Endothelial cell (in vitro differentiated cells): ENCODE results near the gene TLE2. TPM values are rescaled to one million over a fixed set of nuclear protein-coding genes. Genes with fewer than 3 reads are reported as not detected.

Experiments
- DNase-seq: peaks from one replicate; pipeline ENCODE4 v3.0.0; 2021; ENCODE audit warnings: low spot score
- H3K27ac Mint-ChIP-seq: one replicate; pipeline ENCODE4 v1.8.0; 2021; ENCODE audit warnings: mixed read lengths, inconsistent platforms; ENCODE audit not compliant: unreplicated experiment
- H3K27me3 Mint-ChIP-seq: one replicate; pipeline ENCODE4 v1.8.0; 2021; ENCODE audit warnings: mild to moderate bottlenecking, moderate library complexity, mixed read lengths, inconsistent platforms; ENCODE audit not compliant: unreplicated experiment
- H3K36me3 Mint-ChIP-seq: one replicate; pipeline ENCODE4 v1.8.0; 2021; ENCODE audit warnings: mild to moderate bottlenecking, low read depth, mixed read lengths, inconsistent platforms; ENCODE audit not compliant: unreplicated experiment
- H3K4me1 Mint-ChIP-seq: one replicate; pipeline ENCODE4 v1.8.0; 2021; ENCODE audit warnings: mild to moderate bottlenecking, mixed read lengths, inconsistent platforms; ENCODE audit not compliant: unreplicated experiment
- H3K4me3 Mint-ChIP-seq: one replicate; pipeline ENCODE4 v1.8.0; 2021; ENCODE audit warnings: mild to moderate bottlenecking, mixed read lengths, inconsistent platforms; ENCODE audit not compliant: unreplicated experiment
- H3K9me3 Mint-ChIP-seq: one replicate; pipeline ENCODE4 v1.8.0; 2021; ENCODE audit warnings: mixed read lengths, inconsistent platforms; ENCODE audit not compliant: unreplicated experiment
- total RNA-seq: library from RNA; stranded (reverse); fragmentation: NEBNext Ultra II Directional; extraction: Animal tissue kit (Norgen Biotek cat#: 25700); gene quantifications from one replicate; pipeline ENCODE4 v1.2.1, GENCODE V29; 2021; ENCODE audit not compliant: unreplicated experiment
- TF ChIP-seq, protein P1 (sequence below): fragments of 200-600 bp; sonication (generic); IDR thresholded peaks from one replicate; pipeline ENCODE4 v1.5.0; 2021; ENCODE audit warnings: antibody characterized with exemption; ENCODE audit not compliant: unreplicated experiment

TLE2 gene
- total RNA-seq, 1 donor from 2014 or later = 5.7 TPM

GRCh38 chr19:3042621-3043267, 13.7 kb upstream of the TLE2 start:
- TF ChIP-seq, protein P1, sequence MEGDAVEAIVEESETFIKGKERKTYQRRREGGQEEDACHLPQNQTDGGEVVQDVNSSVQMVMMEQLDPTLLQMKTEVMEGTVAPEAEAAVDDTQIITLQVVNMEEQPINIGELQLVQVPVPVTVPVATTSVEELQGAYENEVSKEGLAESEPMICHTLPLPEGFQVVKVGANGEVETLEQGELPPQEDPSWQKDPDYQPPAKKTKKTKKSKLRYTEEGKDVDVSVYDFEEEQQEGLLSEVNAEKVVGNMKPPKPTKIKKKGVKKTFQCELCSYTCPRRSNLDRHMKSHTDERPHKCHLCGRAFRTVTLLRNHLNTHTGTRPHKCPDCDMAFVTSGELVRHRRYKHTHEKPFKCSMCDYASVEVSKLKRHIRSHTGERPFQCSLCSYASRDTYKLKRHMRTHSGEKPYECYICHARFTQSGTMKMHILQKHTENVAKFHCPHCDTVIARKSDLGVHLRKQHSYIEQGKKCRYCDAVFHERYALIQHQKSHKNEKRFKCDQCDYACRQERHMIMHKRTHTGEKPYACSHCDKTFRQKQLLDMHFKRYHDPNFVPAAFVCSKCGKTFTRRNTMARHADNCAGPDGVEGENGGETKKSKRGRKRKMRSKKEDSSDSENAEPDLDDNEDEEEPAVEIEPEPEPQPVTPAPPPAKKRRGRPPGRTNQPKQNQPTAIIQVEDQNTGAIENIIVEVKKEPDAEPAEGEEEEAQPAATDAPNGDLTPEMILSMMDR = no peak
- no peak overlapping the region for H3K4me3 Mint-ChIP-seq
- H3K27me3 Mint-ChIP-seq = peaks cover 9% of the 10 kb centered on the region
- peaks cover 4% of the 10 kb centered on the region for H3K36me3 Mint-ChIP-seq
- no peaks in the 10 kb centered on the region for H3K9me3 Mint-ChIP-seq
- no peak overlapping the region for H3K27ac Mint-ChIP-seq
- DNase-seq = no peak
- H3K4me1 Mint-ChIP-seq = peaks cover 5% of the 10 kb centered on the region

- Mint-ChIP-seq H3K27ac (no peak overlapping the region), H3K4me3 (no peak overlapping the region)
- DNase-seq = no peak
Measured at GRCh38 chr19:3041761-3042620, 12.9 kb upstream of the TLE2 start.

GRCh38 chr19:3041327-3041726, 12.2 kb upstream of the TLE2 start:
- Mint-ChIP-seq H3K27ac (no peak overlapping the region), H3K27me3 (peaks cover 6% of the 10 kb centered on the region), H3K4me3 (no peak overlapping the region), H3K36me3 (peaks cover 4% of the 10 kb centered on the region), H3K4me1 (peaks cover 2% of the 10 kb centered on the region), H3K9me3 (no peaks in the 10 kb centered on the region)
- TF ChIP-seq, protein P1 = no peak
- DNase-seq = no peak

More at GRCh38 chr19:3041761-3042620, 12.9 kb upstream of the TLE2 start:
- Mint-ChIP-seq H3K9me3 (no peaks in the 10 kb centered on the region), H3K4me1 (peaks cover 2% of the 10 kb centered on the region), H3K27me3 (peaks cover 6% of the 10 kb centered on the region), H3K36me3 (peaks cover 4% of the 10 kb centered on the region)
- TF ChIP-seq, protein P1 = no peak

DNA sequence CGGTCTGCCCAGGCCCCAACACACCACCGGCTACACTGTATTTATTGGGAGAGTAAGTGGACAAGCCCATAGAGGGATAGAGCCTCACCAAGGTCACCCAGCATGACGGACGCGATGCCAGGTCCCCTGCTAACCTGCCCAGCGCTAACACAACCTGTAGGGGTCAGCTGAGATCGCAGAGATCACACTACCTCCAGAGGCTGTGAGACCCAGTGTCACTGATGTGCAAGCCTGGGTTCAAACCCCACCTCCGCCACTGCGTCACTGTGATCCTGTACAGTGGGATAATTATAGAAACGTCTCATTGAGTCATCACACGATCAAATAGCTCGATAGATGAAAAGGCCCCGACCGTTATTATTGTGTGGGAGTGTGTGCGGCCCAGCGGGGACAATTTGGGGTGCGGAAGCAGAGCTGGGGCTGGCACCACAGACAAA, 10.6 kb upstream of the TLE2 start:
- TF ChIP-seq, protein P1 = no peak
- no peaks in the 10 kb centered on the region for H3K9me3 Mint-ChIP-seq
- no peak overlapping the region for H3K4me3 Mint-ChIP-seq
- H3K27ac Mint-ChIP-seq = no peak overlapping the region
- peaks cover 9% of the 10 kb centered on the region for H3K4me1 Mint-ChIP-seq
- H3K27me3 Mint-ChIP-seq = peaks cover 8% of the 10 kb centered on the region
- no peak for DNase-seq
- peaks cover 4% of the 10 kb centered on the region for H3K36me3 Mint-ChIP-seq

GRCh38 chr19:3039125-3039524, 10.0 kb upstream of the TLE2 start:
- no peak overlapping the region for H3K27ac Mint-ChIP-seq
- H3K4me3 Mint-ChIP-seq = no peak overlapping the region
- H3K4me1 Mint-ChIP-seq = peaks cover 15% of the 10 kb centered on the region
- peaks cover 4% of the 10 kb centered on the region for H3K36me3 Mint-ChIP-seq
- H3K9me3 Mint-ChIP-seq = no peaks in the 10 kb centered on the region
- TF ChIP-seq, protein P1 = no peak
- DNase-seq = no peak
- peaks cover 10% of the 10 kb centered on the region for H3K27me3 Mint-ChIP-seq
